Measurements from ENCODE around the gene CDKN2B.

DNA sequence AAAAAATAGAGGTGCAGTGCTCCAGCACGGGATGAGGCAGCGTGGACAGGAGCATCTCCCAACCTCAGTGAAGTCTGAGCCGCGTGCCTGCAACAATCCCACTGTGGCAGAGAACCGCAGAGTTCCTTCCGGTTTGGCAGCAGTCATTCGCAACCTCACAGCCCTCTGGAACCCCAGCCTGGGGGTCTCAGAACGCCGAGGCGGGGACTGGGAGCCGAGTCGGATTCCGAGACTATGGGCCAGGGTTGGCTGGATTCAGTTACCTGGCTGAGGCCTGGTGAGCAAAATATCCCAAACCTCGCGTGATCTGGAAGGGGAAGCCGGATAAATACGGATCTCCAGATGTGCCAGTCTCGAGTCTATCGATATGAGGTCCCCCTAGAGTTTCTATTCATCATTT is 41.9 kb downstream of the CDKN2B start:
- TF ChIP-seq, protein P1, sequence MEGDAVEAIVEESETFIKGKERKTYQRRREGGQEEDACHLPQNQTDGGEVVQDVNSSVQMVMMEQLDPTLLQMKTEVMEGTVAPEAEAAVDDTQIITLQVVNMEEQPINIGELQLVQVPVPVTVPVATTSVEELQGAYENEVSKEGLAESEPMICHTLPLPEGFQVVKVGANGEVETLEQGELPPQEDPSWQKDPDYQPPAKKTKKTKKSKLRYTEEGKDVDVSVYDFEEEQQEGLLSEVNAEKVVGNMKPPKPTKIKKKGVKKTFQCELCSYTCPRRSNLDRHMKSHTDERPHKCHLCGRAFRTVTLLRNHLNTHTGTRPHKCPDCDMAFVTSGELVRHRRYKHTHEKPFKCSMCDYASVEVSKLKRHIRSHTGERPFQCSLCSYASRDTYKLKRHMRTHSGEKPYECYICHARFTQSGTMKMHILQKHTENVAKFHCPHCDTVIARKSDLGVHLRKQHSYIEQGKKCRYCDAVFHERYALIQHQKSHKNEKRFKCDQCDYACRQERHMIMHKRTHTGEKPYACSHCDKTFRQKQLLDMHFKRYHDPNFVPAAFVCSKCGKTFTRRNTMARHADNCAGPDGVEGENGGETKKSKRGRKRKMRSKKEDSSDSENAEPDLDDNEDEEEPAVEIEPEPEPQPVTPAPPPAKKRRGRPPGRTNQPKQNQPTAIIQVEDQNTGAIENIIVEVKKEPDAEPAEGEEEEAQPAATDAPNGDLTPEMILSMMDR (IDR thresholded peaks at IDR 0.05): no peak
- no peak for TF ChIP-seq POLR2A (IDR thresholded peaks at IDR 0.05)
